AG10803 (cell line): Measurements from ENCODE around the gene KCNH5.

ENCODE experiments used
- DNase-seq: peaks from one replicate; pipeline ENCODE4 v3.0.0; 2010; ENCODE audit warnings: low read depth
- H3K4me3 ChIP-seq: 2 replicates; pipeline ENCODE4 v1.5.1; 2011; ENCODE audit warnings: mild to moderate bottlenecking, low read length, control low read depth
- TF ChIP-seq, protein P1 (sequence below): conservative IDR thresholded peaks from 2 replicates; pipeline ENCODE4 v1.5.1; 2011; ENCODE audit warnings: mild to moderate bottlenecking, low read length, control low read depth, inconsistent platforms

The KCNH5 gene

DNA sequence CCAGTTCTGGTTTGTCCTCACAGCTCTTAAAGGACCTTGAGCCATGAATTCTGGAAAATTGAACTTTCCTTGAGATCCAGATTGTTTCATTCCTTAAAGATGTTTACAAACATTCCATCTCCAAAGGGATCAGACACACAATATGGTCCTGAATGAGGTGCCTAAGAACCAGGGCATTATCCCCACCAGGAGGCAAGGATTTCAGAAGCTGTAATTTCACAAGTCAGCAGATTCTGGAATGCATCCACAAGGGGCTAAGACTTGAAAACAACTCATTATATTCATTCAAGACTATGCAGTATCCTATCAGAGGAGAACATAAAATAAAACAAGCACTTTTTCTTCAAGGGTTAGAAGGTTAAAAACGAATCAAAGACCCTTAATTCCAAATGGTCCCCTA is 15.1 kb downstream of the KCNH5 start:
- no peak for DNase-seq
- no peak overlapping the region for H3K4me3 ChIP-seq
- TF ChIP-seq, protein P1, sequence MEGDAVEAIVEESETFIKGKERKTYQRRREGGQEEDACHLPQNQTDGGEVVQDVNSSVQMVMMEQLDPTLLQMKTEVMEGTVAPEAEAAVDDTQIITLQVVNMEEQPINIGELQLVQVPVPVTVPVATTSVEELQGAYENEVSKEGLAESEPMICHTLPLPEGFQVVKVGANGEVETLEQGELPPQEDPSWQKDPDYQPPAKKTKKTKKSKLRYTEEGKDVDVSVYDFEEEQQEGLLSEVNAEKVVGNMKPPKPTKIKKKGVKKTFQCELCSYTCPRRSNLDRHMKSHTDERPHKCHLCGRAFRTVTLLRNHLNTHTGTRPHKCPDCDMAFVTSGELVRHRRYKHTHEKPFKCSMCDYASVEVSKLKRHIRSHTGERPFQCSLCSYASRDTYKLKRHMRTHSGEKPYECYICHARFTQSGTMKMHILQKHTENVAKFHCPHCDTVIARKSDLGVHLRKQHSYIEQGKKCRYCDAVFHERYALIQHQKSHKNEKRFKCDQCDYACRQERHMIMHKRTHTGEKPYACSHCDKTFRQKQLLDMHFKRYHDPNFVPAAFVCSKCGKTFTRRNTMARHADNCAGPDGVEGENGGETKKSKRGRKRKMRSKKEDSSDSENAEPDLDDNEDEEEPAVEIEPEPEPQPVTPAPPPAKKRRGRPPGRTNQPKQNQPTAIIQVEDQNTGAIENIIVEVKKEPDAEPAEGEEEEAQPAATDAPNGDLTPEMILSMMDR: no peak

DNA sequence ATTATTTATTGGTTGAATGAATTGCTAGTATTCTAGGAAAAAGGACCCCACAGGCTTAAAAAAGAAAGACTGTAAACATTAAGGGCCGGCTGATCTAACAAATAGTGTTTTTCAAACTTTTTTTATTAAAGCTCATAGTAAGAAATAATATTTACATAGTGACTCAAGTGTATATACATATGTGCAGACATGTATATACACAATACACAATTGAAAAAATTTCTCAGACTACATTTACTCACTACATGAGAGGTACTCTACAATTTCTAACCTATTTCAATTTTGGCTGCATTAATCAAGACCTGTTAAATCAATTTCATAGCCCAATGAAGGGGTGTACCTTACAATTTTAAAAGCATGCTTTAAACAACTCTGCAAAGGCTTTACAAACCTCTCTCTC is 17.5 kb downstream of the KCNH5 start:
- TF ChIP-seq, protein P1: no peak
- no peak overlapping the region for H3K4me3 ChIP-seq
- DNase-seq: no peak

DNA sequence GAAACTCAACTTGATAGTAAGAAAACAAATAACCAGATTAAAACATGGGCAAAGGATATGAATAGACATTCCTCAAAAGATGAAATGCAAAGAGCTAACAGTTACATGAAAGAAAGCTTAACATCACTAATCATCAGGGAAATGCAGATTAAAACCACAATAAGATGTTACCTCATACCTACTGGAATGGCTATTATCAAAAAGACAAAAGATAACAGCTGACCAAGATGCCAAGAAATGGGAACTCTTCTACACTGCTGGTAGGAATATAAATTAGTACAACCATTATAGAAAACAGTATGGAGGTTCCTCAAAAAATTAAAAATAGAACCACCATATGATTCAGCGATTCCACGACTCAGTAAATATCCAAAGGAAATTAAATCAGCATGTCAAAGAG is 18.8 kb downstream of the KCNH5 start:
- TF ChIP-seq, protein P1: no peak
- no peak for DNase-seq
- no peak overlapping the region for H3K4me3 ChIP-seq

DNA sequence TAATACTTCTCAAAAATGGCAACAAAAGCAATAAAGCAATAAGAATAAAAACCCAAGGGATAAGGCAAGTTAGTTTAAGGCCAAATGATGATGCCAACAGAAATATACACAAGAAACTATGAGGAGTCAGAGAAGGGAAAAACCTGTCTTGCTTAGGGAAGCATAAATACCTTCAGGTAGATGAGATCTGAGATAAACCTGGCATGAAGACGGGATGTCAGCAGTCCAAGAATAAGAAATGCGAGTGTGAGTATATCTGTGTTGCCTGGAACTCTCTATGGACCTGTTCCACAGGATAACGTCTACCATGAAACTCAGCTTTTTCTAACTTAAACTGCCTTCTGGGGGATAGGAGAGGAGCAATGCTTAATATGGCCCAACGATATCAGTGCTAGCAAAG is 30.6 kb downstream of the KCNH5 start:
- TF ChIP-seq, protein P1: no peak
- H3K4me3 ChIP-seq: no peak overlapping the region
- no peak for DNase-seq

DNA sequence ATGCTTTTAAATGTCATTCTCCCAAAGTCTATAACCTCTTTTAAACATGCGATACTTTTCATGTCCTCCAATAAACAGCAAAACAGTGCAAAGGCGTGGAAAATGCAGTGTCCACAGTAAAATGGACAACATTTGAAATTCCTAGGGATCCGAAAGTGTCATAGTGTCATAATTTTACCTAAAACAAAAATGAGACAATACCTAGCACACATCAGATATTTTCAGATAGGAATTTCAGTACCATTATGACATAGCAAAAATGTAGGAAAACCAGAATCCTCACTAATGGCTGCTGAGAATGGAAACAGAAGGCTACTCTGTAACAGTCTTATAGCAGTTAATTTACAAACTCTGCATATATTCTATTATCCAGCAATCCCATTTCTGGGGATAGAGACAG is 33.1 kb downstream of the KCNH5 start:
- H3K4me3 ChIP-seq: no peak overlapping the region
- TF ChIP-seq, protein P1: no peak
- no peak for DNase-seq

DNA sequence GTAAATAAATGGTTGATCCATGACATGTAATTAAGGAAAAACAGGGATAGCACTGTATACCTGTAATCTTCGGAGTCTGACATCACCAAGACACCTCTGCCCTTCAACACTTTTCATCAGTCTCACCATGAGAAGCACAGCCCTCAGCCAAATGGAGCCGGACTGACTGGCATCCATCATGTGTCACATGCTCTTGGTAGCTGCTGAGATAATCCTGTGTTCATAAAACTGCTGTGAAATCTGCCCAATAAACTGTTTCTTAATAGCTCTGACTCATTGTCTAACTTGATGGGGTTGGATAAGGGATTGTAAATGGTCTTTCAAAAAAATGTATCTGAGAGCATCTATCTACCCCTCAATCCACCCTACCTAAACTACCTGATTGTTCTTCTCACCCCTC is 33.6 kb downstream of the KCNH5 start:
- no peak overlapping the region for H3K4me3 ChIP-seq
- TF ChIP-seq, protein P1: no peak
- no peak for DNase-seq

DNA sequence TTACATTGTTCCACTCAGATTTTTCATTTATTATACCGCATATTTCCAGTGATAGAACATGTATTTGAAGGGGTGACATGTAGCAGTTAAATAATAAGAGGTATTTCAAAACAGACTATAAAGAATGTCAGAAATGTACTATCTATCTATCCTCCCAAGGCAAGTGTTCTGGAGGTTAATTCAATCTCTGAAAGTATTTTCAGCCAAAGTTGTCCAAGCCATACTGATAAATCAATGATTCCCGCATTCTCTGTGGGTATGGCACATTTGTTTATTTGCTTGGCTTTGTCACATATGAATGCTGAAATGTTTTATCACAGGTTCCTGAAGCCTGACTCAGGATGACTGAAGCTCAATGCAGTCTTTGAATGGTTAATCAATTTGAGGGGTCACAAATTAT is 35.8 kb downstream of the KCNH5 start:
- TF ChIP-seq, protein P1: no peak
- no peak for DNase-seq
- H3K4me3 ChIP-seq: no peak overlapping the region
